Measurements from ENCODE around the gene GRB10. TPM values are rescaled to one million over a fixed set of nuclear protein-coding genes. Genes with fewer than 3 reads are reported as not detected.

Gene GRB10
- polyA plus RNA-seq, 1 donor from 2014 or later = 78.4 TPM

DNA sequence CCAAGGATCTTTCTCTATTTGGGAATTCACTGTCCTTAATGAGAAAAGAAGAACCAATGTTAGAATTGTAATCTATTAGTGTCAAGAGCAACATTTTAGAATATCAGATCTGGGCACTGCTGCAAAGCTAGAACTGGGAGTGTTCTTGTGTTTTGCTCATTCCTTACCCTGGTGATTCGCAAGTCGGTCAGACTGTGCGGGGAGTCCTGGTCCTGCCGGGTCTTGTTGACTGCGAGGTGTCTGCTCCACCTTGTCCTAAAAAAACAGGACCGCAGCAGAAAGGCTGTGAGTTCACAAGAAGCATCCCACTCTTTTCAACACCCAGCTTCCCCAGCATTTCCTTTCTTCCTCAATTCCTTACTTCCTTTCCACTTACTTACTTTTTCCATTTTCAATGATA is 79.0 kb downstream of the GRB10 start:
- no peaks in the 10 kb centered on the region for H3K27me3 ChIP-seq (ENCODE audit: insufficient read depth, low read depth, low read length)
- no peak for TF ChIP-seq MXI1 (conservative IDR thresholded peaks at IDR 0.05; ENCODE audit: poor library complexity, severe bottlenecking)
- no peak for TF ChIP-seq EP300 (conservative IDR thresholded peaks at IDR 0.05; ENCODE audit: poor library complexity, severe bottlenecking)
- no peak for TF ChIP-seq TAF1 (IDR thresholded peaks at IDR 0.05; ENCODE audit: low read depth)
- no peak for TF ChIP-seq SMC3 (conservative IDR thresholded peaks at IDR 0.05; ENCODE audit: poor library complexity)
- TF ChIP-seq RAD21 (conservative IDR thresholded peaks at IDR 0.05) = no peak
- TF ChIP-seq CTCF (IDR thresholded peaks at IDR 0.05; ENCODE audit: poor library complexity, severe bottlenecking) = no peak
- no peak for TF ChIP-seq EZH2 (IDR thresholded peaks at IDR 0.05; ENCODE audit: borderline replicate concordance, insufficient read depth, low read length, poor library complexity, severe bottlenecking)
- no peak for TF ChIP-seq POLR2AphosphoS5 (IDR thresholded peaks at IDR 0.05)
- TF ChIP-seq, protein P1, sequence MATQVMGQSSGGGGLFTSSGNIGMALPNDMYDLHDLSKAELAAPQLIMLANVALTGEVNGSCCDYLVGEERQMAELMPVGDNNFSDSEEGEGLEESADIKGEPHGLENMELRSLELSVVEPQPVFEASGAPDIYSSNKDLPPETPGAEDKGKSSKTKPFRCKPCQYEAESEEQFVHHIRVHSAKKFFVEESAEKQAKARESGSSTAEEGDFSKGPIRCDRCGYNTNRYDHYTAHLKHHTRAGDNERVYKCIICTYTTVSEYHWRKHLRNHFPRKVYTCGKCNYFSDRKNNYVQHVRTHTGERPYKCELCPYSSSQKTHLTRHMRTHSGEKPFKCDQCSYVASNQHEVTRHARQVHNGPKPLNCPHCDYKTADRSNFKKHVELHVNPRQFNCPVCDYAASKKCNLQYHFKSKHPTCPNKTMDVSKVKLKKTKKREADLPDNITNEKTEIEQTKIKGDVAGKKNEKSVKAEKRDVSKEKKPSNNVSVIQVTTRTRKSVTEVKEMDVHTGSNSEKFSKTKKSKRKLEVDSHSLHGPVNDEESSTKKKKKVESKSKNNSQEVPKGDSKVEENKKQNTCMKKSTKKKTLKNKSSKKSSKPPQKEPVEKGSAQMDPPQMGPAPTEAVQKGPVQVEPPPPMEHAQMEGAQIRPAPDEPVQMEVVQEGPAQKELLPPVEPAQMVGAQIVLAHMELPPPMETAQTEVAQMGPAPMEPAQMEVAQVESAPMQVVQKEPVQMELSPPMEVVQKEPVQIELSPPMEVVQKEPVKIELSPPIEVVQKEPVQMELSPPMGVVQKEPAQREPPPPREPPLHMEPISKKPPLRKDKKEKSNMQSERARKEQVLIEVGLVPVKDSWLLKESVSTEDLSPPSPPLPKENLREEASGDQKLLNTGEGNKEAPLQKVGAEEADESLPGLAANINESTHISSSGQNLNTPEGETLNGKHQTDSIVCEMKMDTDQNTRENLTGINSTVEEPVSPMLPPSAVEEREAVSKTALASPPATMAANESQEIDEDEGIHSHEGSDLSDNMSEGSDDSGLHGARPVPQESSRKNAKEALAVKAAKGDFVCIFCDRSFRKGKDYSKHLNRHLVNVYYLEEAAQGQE (IDR thresholded peaks at IDR 0.05; ENCODE audit: borderline replicate concordance) = no peak
- H4K20me1 ChIP-seq (ENCODE audit: insufficient read depth) = no peaks in the 10 kb centered on the region
- H3K4me2 ChIP-seq (ENCODE audit: low read length) = no peak overlapping the region
- peaks cover 11% of the 10 kb centered on the region for H3K79me2 ChIP-seq (replicated peaks; ENCODE audit: insufficient read depth, low read length)
- no peak overlapping the region for H3K27ac ChIP-seq (ENCODE audit: low read length)
- H3F3A ChIP-seq (ENCODE audit: insufficient read depth, low read length, poor library complexity, severe bottlenecking) = no peaks in the 10 kb centered on the region
- H3K9ac ChIP-seq (ENCODE audit: low read length) = no peak overlapping the region
- H3K4me3 ChIP-seq (ENCODE audit: low read length) = no peak overlapping the region
- H2AFZ ChIP-seq (ENCODE audit: low read depth, low read length) = no peak overlapping the region
- no peaks in the 10 kb centered on the region for H3K36me3 ChIP-seq (ENCODE audit: insufficient read depth, low read length)
- H3K9me2 ChIP-seq (ENCODE audit: insufficient read depth, low read length) = no peaks in the 10 kb centered on the region
- H3K9me3 ChIP-seq (ENCODE audit: low read length) = no peaks in the 10 kb centered on the region

- no peak overlapping the region for H2AFZ ChIP-seq (ENCODE audit: low read depth, low read length)
- H4K20me1 ChIP-seq (ENCODE audit: insufficient read depth) = no peaks in the 10 kb centered on the region
- H3K9ac ChIP-seq (ENCODE audit: low read length) = no peak overlapping the region
- H3K27me3 ChIP-seq (ENCODE audit: insufficient read depth, low read depth, low read length) = no peaks in the 10 kb centered on the region
- no peak overlapping the region for H3K4me3 ChIP-seq (ENCODE audit: low read length)
- no peaks in the 10 kb centered on the region for H3K9me2 ChIP-seq (ENCODE audit: insufficient read depth, low read length)
- no peaks in the 10 kb centered on the region for H3K9me3 ChIP-seq (ENCODE audit: low read length)
- no peaks in the 10 kb centered on the region for H3F3A ChIP-seq (ENCODE audit: insufficient read depth, low read length, poor library complexity, severe bottlenecking)
- TF ChIP-seq POLR2AphosphoS5 (IDR thresholded peaks at IDR 0.05) (no peak), EZH2 (IDR thresholded peaks at IDR 0.05; ENCODE audit: borderline replicate concordance, insufficient read depth, low read length, poor library complexity, severe bottlenecking) (no peak), RAD21 (conservative IDR thresholded peaks at IDR 0.05) (no peak), CTCF (IDR thresholded peaks at IDR 0.05; ENCODE audit: poor library complexity, severe bottlenecking) (no peak), SMC3 (conservative IDR thresholded peaks at IDR 0.05; ENCODE audit: poor library complexity) (no peak)
- H3K4me2 ChIP-seq (ENCODE audit: low read length) = no peak overlapping the region
- peaks cover 2% of the 10 kb centered on the region for H3K79me2 ChIP-seq (replicated peaks; ENCODE audit: insufficient read depth, low read length)
- no peak overlapping the region for H3K27ac ChIP-seq (ENCODE audit: low read length)
- H3K36me3 ChIP-seq (ENCODE audit: insufficient read depth, low read length) = no peaks in the 10 kb centered on the region
Observed at GRCh38 chr7:50699143-50699542, 83.6 kb downstream of the GRB10 start.
